H1 (cell line): ENCODE data around the gene CP. TPM values are rescaled to one million over a fixed set of nuclear protein-coding genes. Genes with fewer than 3 reads are reported as not detected.

Experiments used
- JUN ChIP-seq: IDR thresholded peaks from 2 replicates; pipeline ENCODE4 v1.6.1; 2011; ENCODE audit warnings: low read depth, mild to moderate bottlenecking, improper control_type of control experiment, low read length
- polyA plus RNA-seq, 7 experiments: library from polyadenylated mRNA; depleted of rRNA in 3 of 7; stranded (reverse) in 5 of 7; unstranded in 2 of 7; fragments of >200 nt in 5 of 7; fragments of 200-250 nt in 2 of 7; gene quantifications; 1 replicate in 5 of 7; 2 replicates in 1 of 7; 4 replicates in 1 of 7; pipeline versions ENCODE4 v1.2.1 to v1.2.3, GENCODE V29; 2011 to 2013; ENCODE audit warnings: missing spikeins in 2 of 7, mixed read lengths in 2 of 7
- total RNA-seq: library from RNA; stranded (reverse); fragmentation: NEBNext Ultra II Directional; extraction: Animal tissue kit (Norgen Biotek cat#: 25700); gene quantifications from 2 replicates; pipeline ENCODE4 v1.2.1, GENCODE V29; 2021

CP gene
- total and polyA plus RNA-seq, 2 of the 8 experiments (the other 6 are each of a cell fraction or from before 2014, with no cell fraction given) = 0.32 to 2.6 TPM

- TF ChIP-seq JUN = no peak
Measured at GRCh38 chr3:149258714-149259113, 37.1 kb upstream of the CP start (continued).
